HepG2 (cell line): ENCODE results near the gene CHN2. TPM values are rescaled to one million over a fixed set of nuclear protein-coding genes. Genes with fewer than 3 reads are reported as not detected.
A peak's percentile ranks its signal among the peaks of the same experiment; 100 is the strongest.

Experiments used
- GMEB1 ChIP-seq: sonication (generic); formaldehyde crosslinking; IDR thresholded peaks from 2 replicates; pipeline ENCODE4 v1.5.1; 2020; ENCODE audit warnings: missing genetic modification reagents, mild to moderate bottlenecking, borderline replicate concordance
- HDAC1 ChIP-seq: sonication (generic); formaldehyde crosslinking; IDR thresholded peaks from 2 replicates; pipeline ENCODE4 v1.5.1; 2020; ENCODE audit warnings: mild to moderate bottlenecking, missing genetic modification reagents
- HNRNPUL1 ChIP-seq: fragments of 200-400 bp; formaldehyde crosslinking; IDR thresholded peaks from 2 replicates; pipeline ENCODE4 v1.6.1; 2017; ENCODE audit warnings: low read depth, mild to moderate bottlenecking, low read length, moderate library complexity
- NPAS2 ChIP-seq: sonication (generic); formaldehyde crosslinking; IDR thresholded peaks from 2 replicates; pipeline ENCODE4 v1.8.0; 2022; ENCODE audit warnings: mild to moderate bottlenecking, missing genetic modification reagents, borderline replicate concordance
- POGK ChIP-seq: sonication (generic); formaldehyde crosslinking; conservative IDR thresholded peaks from 2 replicates; pipeline ENCODE4 v1.8.0; 2022; ENCODE audit warnings: mild to moderate bottlenecking, moderate library complexity, missing genetic modification reagents
- PRDM10 ChIP-seq: sonication (generic); formaldehyde crosslinking; IDR thresholded peaks from 2 replicates; pipeline ENCODE4 v1.4.0; 2020; ENCODE audit warnings: low read depth, missing genetic modification reagents
- SIX1 ChIP-seq: sonication (generic); formaldehyde crosslinking; IDR thresholded peaks from 2 replicates; pipeline ENCODE4 v1.4.0; 2020; ENCODE audit warnings: missing genetic modification reagents, borderline replicate concordance
- TFDP2 ChIP-seq: sonication (generic); formaldehyde crosslinking; IDR thresholded peaks from 2 replicates; pipeline ENCODE4 v1.4.0; 2020; ENCODE audit warnings: missing genetic modification reagents
- TRAFD1 ChIP-seq: sonication (generic); formaldehyde crosslinking; IDR thresholded peaks from 2 replicates; pipeline ENCODE4 v1.5.1; 2020; ENCODE audit warnings: missing genetic modification reagents, mild to moderate bottlenecking, borderline replicate concordance
- ZNF609 ChIP-seq: sonication (generic); formaldehyde crosslinking; IDR thresholded peaks from 2 replicates; pipeline ENCODE4 v1.4.0; 2020; ENCODE audit warnings: mild to moderate bottlenecking, missing genetic modification reagents, borderline replicate concordance
- polyA plus RNA-seq, 8 experiments: library from polyadenylated mRNA; depleted of rRNA in 3 of 8; stranded (reverse) in 7 of 8; unstranded in 1 of 8; fragments of >200 nt; fragmentation: Illumina TruSeq in 4 of 8; extraction: Trizol in 4 of 8; gene quantifications; 2 replicates each; pipeline versions ENCODE4 v1.2.1 to v1.2.3, GENCODE V29; 2011 to 2016; ENCODE audit warnings: low read depth in 4 of 8, missing spikeins in 1 of 8, mixed read lengths in 1 of 8; ENCODE audit not compliant: insufficient read depth in 1 of 8
- total RNA-seq, 5 experiments: library from RNA; depleted of rRNA; stranded (reverse); fragments of >200 nt; fragmentation: Illumina TruSeq; extraction: Trizol; gene quantifications; 2 replicates each; pipeline ENCODE4 v1.2.3, GENCODE V29; 2016; ENCODE audit warnings: low read depth in 1 of 5

CHN2 gene
- total and polyA plus RNA-seq, 2 of the 13 experiments (the other 11 are each of a cell fraction or from before 2014, with no cell fraction given), result 23.5 to 30.5 TPM

GRCh38 chr7:29483219-29484104 is 288.9 kb downstream of the CHN2 start (continued):
- TF ChIP-seq ZNF609 (CRISPR knock-in tag), result peak; percentile 68; the same call in 1 of the 2 replicates
- TF ChIP-seq POGK (CRISPR knock-in tag), result 0 out of 2 replicates have a peak, but pooled peaks have one; percentile 45
- TF ChIP-seq HDAC1, result peak; percentile 52; the same call in 1 of the 2 replicates
- peak; percentile 59 for TF ChIP-seq TFDP2 (CRISPR knock-in tag)
- no peak for TF ChIP-seq HNRNPUL1
- TF ChIP-seq GMEB1 (CRISPR knock-in tag), result no peak
- TF ChIP-seq SIX1, result peak; percentile 31; the same call in 1 of the 2 replicates
- TF ChIP-seq PRDM10 (CRISPR knock-in tag), result 0 out of 2 replicates have a peak, but pooled peaks have one; percentile 34
- TF ChIP-seq TRAFD1 (CRISPR knock-in tag), result no peak
- TF ChIP-seq NPAS2 (CRISPR knock-in tag), result no peak
